Measurements from ENCODE around the gene ZFYVE1.

DNA sequence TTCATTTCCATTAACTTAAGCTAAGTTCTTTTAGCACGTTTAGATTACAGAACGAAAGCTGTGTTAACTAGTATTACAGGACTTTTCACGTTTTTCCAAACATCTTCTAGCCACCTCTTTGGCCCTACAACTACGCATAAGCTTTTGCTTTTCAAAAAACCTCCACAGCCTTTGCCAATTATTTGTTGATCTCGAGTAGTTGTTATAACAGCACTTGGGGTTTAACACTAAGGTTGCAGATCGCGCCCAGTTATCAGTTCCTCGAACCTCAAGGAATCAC is 31.0 kb upstream of the ZFYVE1 start:
- TF ChIP-seq, protein P1, sequence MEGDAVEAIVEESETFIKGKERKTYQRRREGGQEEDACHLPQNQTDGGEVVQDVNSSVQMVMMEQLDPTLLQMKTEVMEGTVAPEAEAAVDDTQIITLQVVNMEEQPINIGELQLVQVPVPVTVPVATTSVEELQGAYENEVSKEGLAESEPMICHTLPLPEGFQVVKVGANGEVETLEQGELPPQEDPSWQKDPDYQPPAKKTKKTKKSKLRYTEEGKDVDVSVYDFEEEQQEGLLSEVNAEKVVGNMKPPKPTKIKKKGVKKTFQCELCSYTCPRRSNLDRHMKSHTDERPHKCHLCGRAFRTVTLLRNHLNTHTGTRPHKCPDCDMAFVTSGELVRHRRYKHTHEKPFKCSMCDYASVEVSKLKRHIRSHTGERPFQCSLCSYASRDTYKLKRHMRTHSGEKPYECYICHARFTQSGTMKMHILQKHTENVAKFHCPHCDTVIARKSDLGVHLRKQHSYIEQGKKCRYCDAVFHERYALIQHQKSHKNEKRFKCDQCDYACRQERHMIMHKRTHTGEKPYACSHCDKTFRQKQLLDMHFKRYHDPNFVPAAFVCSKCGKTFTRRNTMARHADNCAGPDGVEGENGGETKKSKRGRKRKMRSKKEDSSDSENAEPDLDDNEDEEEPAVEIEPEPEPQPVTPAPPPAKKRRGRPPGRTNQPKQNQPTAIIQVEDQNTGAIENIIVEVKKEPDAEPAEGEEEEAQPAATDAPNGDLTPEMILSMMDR (IDR thresholded peaks at IDR 0.05), result no peak
- no peak for TF ChIP-seq POLR2A (IDR thresholded peaks at IDR 0.05)
